CD14-positive monocyte (primary cell): ENCODE data around the gene GRB7. TPM values are rescaled to one million over a fixed set of nuclear protein-coding genes. Genes with fewer than 3 reads are reported as not detected.

ENCODE experiments used
- DNase-seq, 3 donors: peaks; one replicate each; pipeline ENCODE4 v3.0.0-alpha.2; 2011 to 2022
- H2AFZ ChIP-seq: 2 replicates; pipeline ENCODE4 v1.6.0; 2012; ENCODE audit warnings: mild to moderate bottlenecking, low read depth, low read length, inconsistent platforms; ENCODE audit not compliant: insufficient read depth, poor library complexity, severe bottlenecking
- H3K27ac ChIP-seq, 2 donors: 1 replicate in 1 of 2; 2 replicates in 1 of 2; pipeline ENCODE4 v1.5.1; 2012 to 2013; ENCODE audit warnings: low read length in 2 of 2, control low read depth in 1 of 2, inconsistent platforms in 1 of 2, low read depth in 1 of 2, mild to moderate bottlenecking in 1 of 2
- H3K27me3 ChIP-seq, 2 donors: one replicate each; pipeline versions ENCODE4 v1.6.0 to v1.6.1; 2011 to 2013; ENCODE audit warnings: low read length in 2 of 2; ENCODE audit not compliant: control insufficient read depth in 2 of 2, insufficient read depth in 2 of 2
- H3K36me3 ChIP-seq, 2 donors: replicated peaks in 1 of 2; 1 replicate in 1 of 2; 2 replicates in 1 of 2; pipeline versions ENCODE4 v1.5.1 to v1.6.1; 2012 to 2013; ENCODE audit warnings: low read length in 2 of 2, control low read depth in 1 of 2, inconsistent platforms in 1 of 2, mild to moderate bottlenecking in 1 of 2; ENCODE audit not compliant: insufficient read depth in 2 of 2, control insufficient read depth in 1 of 2
- H3K4me1 ChIP-seq, 2 donors: 1 replicate in 1 of 2; 2 replicates in 1 of 2; pipeline versions ENCODE4 v1.5.1 to v1.6.1; 2012 to 2013; ENCODE audit warnings: low read length in 2 of 2, control low read depth in 1 of 2, inconsistent platforms in 1 of 2, mild to moderate bottlenecking in 1 of 2, moderate library complexity in 1 of 2; ENCODE audit not compliant: insufficient read depth in 2 of 2, control insufficient read depth in 1 of 2
- H3K4me2 ChIP-seq: replicated peaks from 2 replicates; pipeline ENCODE3; 2012; ENCODE audit warnings: low read length, moderate library complexity, mild to moderate bottlenecking; ENCODE audit not compliant: poor library complexity, severe bottlenecking; ENCODE audit errors: extremely low read depth
- H3K4me3 ChIP-seq, 3 experiments: fragments of 200-600 bp in 1 of 3; sonication (generic) in 1 of 3; replicated peaks in 1 of 3; 1 replicate in 2 of 3; 2 replicates in 1 of 3; pipeline ENCODE4 v1.5.1; 2011 to 2013; ENCODE audit warnings: low read length in 3 of 3, mild to moderate bottlenecking in 3 of 3, control low read depth in 2 of 3, low read depth in 2 of 3, inconsistent platforms in 1 of 3, moderate library complexity in 1 of 3
- H3K79me2 ChIP-seq: 2 replicates; pipeline ENCODE4 v1.6.0; 2012; ENCODE audit warnings: mild to moderate bottlenecking, control low read depth, inconsistent platforms, low read length, moderate library complexity; ENCODE audit not compliant: insufficient read depth
- H3K9ac ChIP-seq: 2 replicates; pipeline ENCODE4 v1.6.0; 2017; ENCODE audit warnings: low read length, mild to moderate bottlenecking; ENCODE audit not compliant: insufficient read depth, poor library complexity, severe bottlenecking
- H3K9me3 ChIP-seq, 2 donors: replicated peaks in 1 of 2; 1 replicate in 1 of 2; 2 replicates in 1 of 2; pipeline versions ENCODE4 v1.5.1 to v1.6.1; 2012 to 2013; ENCODE audit warnings: low read length in 2 of 2, control low read depth in 1 of 2; ENCODE audit not compliant: control insufficient read depth in 1 of 2, insufficient read depth in 1 of 2
- H4K20me1 ChIP-seq: 2 replicates; pipeline ENCODE4 v1.6.0; 2012; ENCODE audit warnings: mild to moderate bottlenecking, low read length, control low read depth, moderate library complexity; ENCODE audit not compliant: insufficient read depth
- H3K27ac Mint-ChIP-seq, 7 donors: one replicate each; pipeline ENCODE4 v1.8.0; 2020; ENCODE audit warnings: mild to moderate bottlenecking in 7 of 7, mixed read lengths in 7 of 7, moderate library complexity in 6 of 7, inconsistent platforms in 2 of 7
- H3K27me3 Mint-ChIP-seq, 3 donors: one replicate each; pipeline ENCODE4 v1.8.0; 2021 to 2022; ENCODE audit warnings: low read depth in 3 of 3, mild to moderate bottlenecking in 3 of 3, mixed read lengths in 3 of 3, moderate library complexity in 3 of 3, inconsistent platforms in 1 of 3
- H3K36me3 Mint-ChIP-seq, 2 donors: one replicate each; pipeline ENCODE4 v1.8.0; 2020; ENCODE audit warnings: mixed read lengths in 2 of 2, inconsistent platforms in 1 of 2, mild to moderate bottlenecking in 1 of 2
- H3K4me1 Mint-ChIP-seq: one replicate; pipeline ENCODE4 v1.8.0; 2020; ENCODE audit warnings: mild to moderate bottlenecking, mixed read lengths
- H3K4me3 Mint-ChIP-seq, 2 donors: one replicate each; pipeline ENCODE4 v1.8.0; 2020; ENCODE audit warnings: mild to moderate bottlenecking in 2 of 2, mixed read lengths in 2 of 2, moderate library complexity in 1 of 2
- H3K9me3 Mint-ChIP-seq, 7 donors: one replicate each; pipeline ENCODE4 v1.8.0; 2020 to 2022; ENCODE audit warnings: mixed read lengths in 7 of 7, mild to moderate bottlenecking in 6 of 7, moderate library complexity in 6 of 7, inconsistent platforms in 2 of 7
- CTCF ChIP-seq: fragments of 200-600 bp; IDR thresholded peaks from one replicate; pipeline ENCODE4 v1.8.0; 2022; ENCODE audit warnings: antibody characterized with exemption, mild to moderate bottlenecking
- WGBS: methylation state at CpG from one replicate; pipeline ENCODE4 v1.1.5; 2013; ENCODE audit warnings: missing lambda C conversion rate; ENCODE audit not compliant: insufficient coverage; 5-methylcytosine and 5-hydroxymethylcytosine counted together
- intact Hi-C, 2 donors: fragments of 100-400 bp; cut with micrococcal nuclease; formaldehyde crosslinking; loops; one replicate each; pipeline versions ENCODE4 v1.15.0 to v1.15.1; 2023
- polyA plus RNA-seq, 3 donors: library from polyadenylated mRNA; depleted of rRNA in 1 of 3; unstranded in 2 of 3; stranded (reverse) in 1 of 3; fragments of 300-500 nt in 2 of 3; fragments of >200 nt in 1 of 3; fragmentation: Illumina TruSeq in 2 of 3; gene quantifications; 1 replicate in 2 of 3; 2 replicates in 1 of 3; pipeline ENCODE4 v1.2.3, GENCODE V29; 2012 to 2021

The GRB7 gene
- polyA plus RNA-seq, 3 donors: not detected

DNA sequence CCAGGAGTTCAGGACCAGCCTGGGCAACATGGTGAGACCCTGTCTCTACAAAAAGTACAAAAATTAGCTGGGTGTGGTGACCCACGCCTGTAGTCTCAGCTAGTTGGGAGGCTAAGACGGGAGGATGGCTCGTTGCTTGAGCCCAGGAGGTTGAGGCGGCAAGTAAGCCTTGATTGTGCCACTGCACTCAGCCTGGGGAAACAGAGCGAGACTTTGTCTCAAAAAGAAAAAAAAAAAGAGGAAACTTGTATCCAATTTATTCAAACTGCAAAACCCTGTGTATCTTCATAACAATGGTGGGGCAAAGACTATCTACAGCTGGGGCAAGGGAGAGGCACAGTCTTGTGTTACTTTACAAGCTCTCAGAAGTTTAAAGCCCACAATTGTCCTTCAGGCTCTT lies 21.5 kb downstream of the GRB7 start:
- intact Hi-C loops: loop anchor here in 1 of 2 donors (10.0 kb wide), 1 partner anchor 214 kb away; no protein-coding TSS in a partner anchor
- H3K36me3 Mint-ChIP-seq: no peaks in the 10 kb centered on the region
- no peak overlapping the region for H3K4me2 ChIP-seq
- H3K27ac ChIP-seq: no peak overlapping the region
- peaks cover 0 to 2% of the 10 kb centered on the region in 2 donors for H3K27me3 ChIP-seq
- TF ChIP-seq CTCF: no peak
- H3K79me2 ChIP-seq: no peaks in the 10 kb centered on the region
- 90% methylated on average over 4 of the region's 5 CpGs for WGBS
- no peak overlapping the region for H3K9ac ChIP-seq
- peak overlapping the region; percentile 5 for H2AFZ ChIP-seq
- no peaks in the 10 kb centered on the region for H3K36me3 ChIP-seq
- H3K9me3 Mint-ChIP-seq: peaks cover 0 to 5% (median 0%) of the 10 kb centered on the region in 7 donors
- no peaks in the 10 kb centered on the region for H4K20me1 ChIP-seq
- H3K9me3 ChIP-seq: no peaks in the 10 kb centered on the region
- peak overlapping the region in 1 of 7 donors; percentile 43 for H3K27ac Mint-ChIP-seq
- H3K4me3 Mint-ChIP-seq: no peak overlapping the region
- DNase-seq: no peak
- peaks cover 12 to 28% (median 14%) of the 10 kb centered on the region in 3 donors for H3K27me3 Mint-ChIP-seq
- peaks cover 35% of the 10 kb centered on the region for H3K4me1 Mint-ChIP-seq
- peaks cover 26 to 29% of the 10 kb centered on the region in 2 donors for H3K4me1 ChIP-seq
- no peak overlapping the region for H3K4me3 ChIP-seq

DNA sequence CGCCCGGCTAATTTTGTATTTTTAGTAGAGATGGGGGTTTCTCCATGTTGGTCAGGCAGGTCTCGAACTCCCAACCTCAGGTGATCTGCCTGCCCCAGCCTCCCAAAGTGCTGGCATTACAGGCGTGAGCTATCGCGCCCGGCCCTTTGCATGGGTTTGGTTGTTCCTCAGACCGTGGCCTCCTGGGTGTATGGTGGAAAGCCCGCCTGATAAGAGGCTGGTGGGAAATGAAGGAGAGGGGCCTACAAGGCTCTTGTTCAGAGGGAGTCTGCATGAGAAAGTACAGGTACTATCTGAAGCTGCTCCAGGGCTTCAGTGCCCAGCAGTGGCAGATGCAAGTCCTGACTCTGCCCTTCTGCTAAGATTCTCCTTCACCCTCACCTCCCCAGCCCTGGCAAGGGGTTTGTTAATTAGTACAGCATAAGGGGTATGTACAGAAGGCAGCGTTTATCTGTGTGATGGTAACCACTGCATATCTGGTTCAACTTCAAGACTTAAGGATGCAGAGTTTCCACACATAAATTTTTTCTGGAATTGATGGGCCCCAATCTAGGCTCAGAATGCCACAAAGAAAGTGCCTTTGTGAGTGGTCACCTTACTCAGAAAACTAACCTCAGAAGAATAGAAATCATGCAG lies 24.2 kb downstream of the GRB7 start:
- Mint-ChIP-seq H3K4me3 (no peak overlapping the region), H3K4me1 (peaks cover 20% of the 10 kb centered on the region), H3K27ac (no peak overlapping the region), H3K9me3 (peaks cover 0 to 2% (median 0%) of the 10 kb centered on the region in 7 donors), H3K36me3 (no peaks in the 10 kb centered on the region), H3K27me3 (peaks cover 18 to 36% (median 19%) of the 10 kb centered on the region in 3 donors)
- no peak overlapping the region for H3K27ac ChIP-seq
- no peak overlapping the region for H3K9ac ChIP-seq
- no peak overlapping the region for H3K4me3 ChIP-seq
- DNase-seq: no peak
- H3K27me3 ChIP-seq: peaks cover 0 to 6% of the 10 kb centered on the region in 2 donors
- intact Hi-C loops: no loop called here
- H2AFZ ChIP-seq: no peak overlapping the region
- no peak for TF ChIP-seq CTCF
- H3K4me1 ChIP-seq: peaks cover 10 to 12% of the 10 kb centered on the region in 2 donors
- no peak overlapping the region for H3K4me2 ChIP-seq
- H4K20me1 ChIP-seq: no peaks in the 10 kb centered on the region
- WGBS: 89% methylated on average over 4 of the region's 10 CpGs
- no peaks in the 10 kb centered on the region for H3K9me3 ChIP-seq
- no peaks in the 10 kb centered on the region for H3K79me2 ChIP-seq
- H3K36me3 ChIP-seq: no peaks in the 10 kb centered on the region
